H54 (cell line): ENCODE measurements around the gene MYO7A.

Source experiments
- DNase-seq: peaks from one replicate; pipeline ENCODE4 v3.0.0; 2011; ENCODE audit warnings: low spot score, mixed read lengths; ENCODE audit not compliant: insufficient read length
- FAIRE-seq: peaks from 3 replicates; lab custom pipeline; 2011; peaks lifted over from hg19 to GRCh38; lab: Jason Lieb, UNC
- POLR2A ChIP-seq: IDR thresholded peaks from 2 replicates; pipeline ENCODE4 v1.6.1; 2011; ENCODE audit warnings: low read depth, mild to moderate bottlenecking, low read length

Gene MYO7A

GRCh38 chr11:77112641-77113381 lies 15.2 kb upstream of the MYO7A start:
- FAIRE-seq (no peak), DNase-seq (no peak)
- TF ChIP-seq POLR2A: no peak

DNA sequence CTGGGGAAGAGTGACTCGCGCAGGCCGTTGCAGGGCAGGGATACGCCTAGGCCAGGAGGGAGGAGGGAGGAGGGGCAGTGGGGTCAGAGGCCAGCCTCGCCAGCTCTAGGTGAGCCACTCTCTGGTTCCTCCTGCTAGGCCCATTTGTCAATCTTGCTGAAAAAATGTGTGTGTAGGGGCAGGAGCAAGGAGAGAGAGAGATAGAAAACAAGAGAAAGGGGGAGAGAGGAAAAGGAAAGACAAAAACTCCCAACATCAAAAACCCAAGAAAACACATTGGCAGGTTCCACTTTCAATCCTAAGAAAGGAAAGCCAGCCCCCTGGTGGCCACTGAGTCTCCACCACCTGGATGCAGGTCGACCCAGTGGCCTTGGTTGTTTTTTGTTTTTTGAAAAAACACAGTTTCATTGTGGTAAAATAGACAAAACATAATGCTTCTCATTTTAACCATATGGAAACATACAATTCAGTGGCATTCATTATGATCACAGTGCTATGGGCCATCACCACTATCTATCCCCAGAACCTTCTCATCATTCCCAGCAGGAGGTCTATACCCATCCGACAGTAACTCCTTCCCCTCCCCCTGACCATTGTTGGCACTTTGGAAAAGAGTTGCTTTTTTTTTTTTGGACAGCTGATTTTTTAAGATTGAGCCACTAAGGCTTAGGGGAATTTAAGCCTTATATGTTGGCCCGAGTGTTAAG lies 14.5 kb upstream of the MYO7A start:
- FAIRE-seq: no peak
- DNase-seq: peak; percentile 69
- no peak for TF ChIP-seq POLR2A

- DNase-seq (no peak), FAIRE-seq (no peak)
- TF ChIP-seq POLR2A: no peak
Observed at GRCh38 chr11:77114089-77114463, 14.0 kb upstream of the MYO7A start.

GRCh38 chr11:77115181-77115611 lies 12.8 kb upstream of the MYO7A start:
- DNase-seq: no peak
- no peak for TF ChIP-seq POLR2A
- no peak for FAIRE-seq

DNA sequence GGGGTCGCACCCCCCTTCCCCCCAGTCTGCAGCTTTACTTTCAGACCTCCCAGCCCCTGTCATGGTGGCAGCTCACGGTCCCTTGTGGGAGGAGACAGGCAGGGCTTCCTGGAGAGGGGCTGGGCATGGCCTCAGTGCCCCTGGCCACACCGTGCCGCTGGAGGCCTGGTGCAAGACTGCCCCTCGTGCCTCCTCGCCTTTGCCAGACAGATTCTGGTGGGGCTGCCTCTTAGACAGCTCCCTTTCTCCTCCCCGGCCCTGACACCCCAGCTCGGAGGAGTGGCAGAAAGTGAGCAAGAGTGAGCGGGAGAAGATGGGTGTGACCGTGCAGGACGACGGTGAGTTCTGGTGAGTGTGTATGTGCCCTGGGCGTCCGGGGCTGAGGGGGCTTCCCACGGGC lies 12.1 kb upstream of the MYO7A start:
- no peak for FAIRE-seq
- TF ChIP-seq POLR2A: no peak
- DNase-seq: no peak

DNA sequence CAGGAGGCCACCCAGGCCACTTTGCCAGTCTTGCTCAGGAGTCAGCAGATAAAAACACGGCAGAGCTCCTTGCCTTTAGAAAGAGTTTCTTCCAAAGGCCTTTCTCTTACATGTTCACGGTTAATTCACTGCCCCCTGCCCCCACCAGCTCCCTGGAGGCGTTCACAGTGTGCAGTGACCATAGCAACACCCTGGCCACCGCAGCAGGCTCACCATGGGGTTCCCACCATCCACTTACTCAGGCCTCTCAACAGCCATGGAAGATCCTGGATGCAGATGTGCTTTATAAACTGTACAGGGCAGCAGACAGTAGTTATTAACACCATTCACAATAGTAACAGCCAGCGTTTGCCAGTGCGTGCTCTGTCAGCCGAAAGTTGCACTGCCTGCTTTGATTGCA lies 10.6 kb upstream of the MYO7A start:
- DNase-seq: no peak
- FAIRE-seq: no peak
- TF ChIP-seq POLR2A: no peak

- FAIRE-seq (no peak), DNase-seq (no peak)
- no peak for TF ChIP-seq POLR2A
Observed at GRCh38 chr11:77118086-77118485, 10.0 kb upstream of the MYO7A start.

GRCh38 chr11:77118971-77119370 lies 9.1 kb upstream of the MYO7A start:
- FAIRE-seq (no peak), DNase-seq (no peak)

DNA sequence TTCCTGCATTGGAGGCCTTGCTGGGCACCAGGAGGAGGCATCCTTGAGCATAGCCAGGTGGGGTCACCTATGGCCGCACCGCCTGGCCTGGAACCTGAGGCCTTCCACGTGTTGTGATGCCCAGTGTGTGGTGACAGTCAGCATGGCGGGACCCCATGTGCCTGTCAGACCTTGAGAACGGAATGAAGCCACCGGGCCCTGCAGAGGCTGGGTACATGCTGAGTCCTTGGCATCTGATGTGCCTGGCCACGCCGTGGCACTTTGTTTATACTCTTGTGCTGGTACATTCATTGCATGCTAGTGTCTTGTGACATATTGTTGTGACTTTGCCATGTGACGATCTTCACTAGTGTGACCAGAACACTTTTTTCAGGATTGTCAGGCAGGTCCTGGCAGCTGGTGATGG lies 8.5 kb upstream of the MYO7A start:
- FAIRE-seq (no peak), DNase-seq (no peak)
- TF ChIP-seq POLR2A: no peak

More at GRCh38 chr11:77118971-77119370, 9.1 kb upstream of the MYO7A start:
- no peak for TF ChIP-seq POLR2A

DNA sequence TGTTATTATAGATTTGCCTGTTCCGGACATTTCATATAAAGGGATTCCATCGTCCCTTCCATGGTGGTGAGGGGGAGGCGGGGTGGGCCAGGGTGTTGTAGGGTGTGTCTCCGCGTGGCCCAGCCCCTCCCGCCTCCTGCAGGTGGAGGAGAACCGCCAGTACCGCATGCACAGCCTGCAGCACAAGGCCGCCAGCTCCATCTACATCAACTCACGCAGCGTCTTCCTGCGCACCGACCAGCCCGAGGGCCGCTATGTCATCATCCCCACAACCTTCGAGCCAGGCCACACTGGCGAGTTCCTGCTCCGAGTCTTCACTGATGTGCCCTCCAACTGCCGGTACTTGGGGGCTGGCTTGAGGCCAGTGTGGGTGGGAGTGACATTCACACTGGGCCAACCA lies 7.5 kb upstream of the MYO7A start:
- DNase-seq: no peak
- no peak for FAIRE-seq
- TF ChIP-seq POLR2A: no peak

DNA sequence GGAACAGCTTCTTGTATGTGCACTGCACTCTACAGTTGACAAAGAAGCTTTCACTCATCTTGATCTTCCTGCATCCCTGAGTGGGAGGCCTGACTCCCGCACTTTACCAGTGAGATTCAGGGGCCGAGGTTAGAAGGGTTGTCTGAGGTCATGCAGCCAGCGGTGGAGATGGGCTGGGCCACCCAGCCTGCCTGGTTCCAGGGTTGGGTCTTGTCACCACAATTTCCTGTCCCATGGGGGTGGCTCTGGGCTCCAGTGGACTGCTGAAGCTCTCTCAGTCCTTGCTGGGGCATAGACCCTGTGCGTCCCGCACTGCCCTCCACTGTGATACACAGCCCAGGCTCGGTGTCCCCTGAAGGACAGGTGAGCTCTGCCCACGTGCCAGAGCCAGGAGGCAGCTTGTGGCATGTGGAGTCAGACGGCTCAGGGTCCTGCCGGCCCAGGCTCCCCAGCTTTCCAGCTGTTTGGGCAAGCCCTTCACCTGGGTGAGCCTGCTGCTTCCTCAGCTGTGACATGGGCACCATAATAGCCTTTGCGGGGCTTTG lies 6.9 kb upstream of the MYO7A start:
- no peak for TF ChIP-seq POLR2A
- no peak for DNase-seq
- no peak for FAIRE-seq

- TF ChIP-seq POLR2A: no peak
- DNase-seq: no peak
- FAIRE-seq: no peak
Observed at GRCh38 chr11:77121876-77122575, 6.0 kb upstream of the MYO7A start.

GRCh38 chr11:77122576-77123212 lies 5.4 kb upstream of the MYO7A start:
- FAIRE-seq: no peak
- no peak for DNase-seq
- TF ChIP-seq POLR2A: no peak
